Transverse colon (tissue), 4 donors: ENCODE results near the gene ATP4B.

Experiments used
- EP300 ChIP-seq: sonication (generic); formaldehyde crosslinking; IDR thresholded peaks from one replicate; pipeline ENCODE4 v1.6.1; 2017; ENCODE audit warnings: antibody characterized with exemption, low read depth
- POLR2A ChIP-seq: fragments of 450-650 bp; IDR thresholded peaks from one replicate; pipeline ENCODE4 v1.6.1; 2016; ENCODE audit warnings: antibody characterized with exemption, mild to moderate bottlenecking, moderate library complexity
- POLR2AphosphoS5 ChIP-seq, 3 donors: sonication (generic); formaldehyde crosslinking; IDR thresholded peaks; one replicate each; pipeline ENCODE4 v1.6.1; 2016; ENCODE audit warnings: antibody characterized with exemption in 3 of 3
- TF ChIP-seq, protein P1 (sequence below), 5 experiments: fragments of 200-600 bp in 3 of 5; fragments of 450-650 bp in 2 of 5; sonication (generic) in 3 of 5; IDR thresholded peaks; 1 replicate in 2 of 5; 2 replicates in 3 of 5; pipeline ENCODE4 v1.5.1; 2016 to 2017; ENCODE audit warnings: antibody characterized with exemption in 5 of 5, inconsistent platforms in 3 of 5, mild to moderate bottlenecking in 2 of 5, moderate library complexity in 1 of 5

DNA sequence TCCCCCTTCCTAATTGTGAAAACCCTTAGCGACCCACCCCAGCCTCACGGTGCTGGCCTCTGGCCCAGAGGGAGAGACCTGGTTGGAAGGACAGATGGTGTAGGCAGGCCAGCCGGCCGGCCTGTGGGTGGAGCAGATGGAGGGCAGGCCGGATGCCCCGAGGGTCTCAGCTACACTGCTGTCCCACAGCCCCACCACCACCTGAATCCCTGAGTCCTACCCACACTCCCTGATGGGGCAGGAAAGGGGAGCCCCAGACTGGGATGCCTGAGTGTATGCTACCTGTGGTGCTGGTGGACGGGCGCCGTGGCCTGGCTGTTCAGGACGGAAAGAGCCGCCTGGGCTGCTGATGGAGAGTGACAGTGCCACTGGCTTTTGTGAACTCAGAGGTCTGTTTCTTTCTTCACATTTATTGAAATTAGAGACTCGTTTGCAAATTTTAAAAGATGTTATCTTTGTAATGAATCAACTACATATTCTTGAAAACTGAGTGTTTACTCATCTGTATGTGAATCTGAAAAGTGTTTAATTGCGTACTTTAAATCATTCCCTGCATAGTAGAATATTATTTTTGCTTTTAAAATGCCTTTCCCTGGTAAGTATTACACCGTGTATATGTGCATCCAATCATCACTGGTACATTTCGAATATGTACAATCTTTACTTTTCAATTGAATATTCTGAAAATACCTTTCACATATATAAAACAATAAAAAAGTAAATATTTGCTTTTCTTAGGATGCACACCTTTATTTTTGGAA lies 37.8 kb downstream of the ATP4B start:
- TF ChIP-seq, protein P1, sequence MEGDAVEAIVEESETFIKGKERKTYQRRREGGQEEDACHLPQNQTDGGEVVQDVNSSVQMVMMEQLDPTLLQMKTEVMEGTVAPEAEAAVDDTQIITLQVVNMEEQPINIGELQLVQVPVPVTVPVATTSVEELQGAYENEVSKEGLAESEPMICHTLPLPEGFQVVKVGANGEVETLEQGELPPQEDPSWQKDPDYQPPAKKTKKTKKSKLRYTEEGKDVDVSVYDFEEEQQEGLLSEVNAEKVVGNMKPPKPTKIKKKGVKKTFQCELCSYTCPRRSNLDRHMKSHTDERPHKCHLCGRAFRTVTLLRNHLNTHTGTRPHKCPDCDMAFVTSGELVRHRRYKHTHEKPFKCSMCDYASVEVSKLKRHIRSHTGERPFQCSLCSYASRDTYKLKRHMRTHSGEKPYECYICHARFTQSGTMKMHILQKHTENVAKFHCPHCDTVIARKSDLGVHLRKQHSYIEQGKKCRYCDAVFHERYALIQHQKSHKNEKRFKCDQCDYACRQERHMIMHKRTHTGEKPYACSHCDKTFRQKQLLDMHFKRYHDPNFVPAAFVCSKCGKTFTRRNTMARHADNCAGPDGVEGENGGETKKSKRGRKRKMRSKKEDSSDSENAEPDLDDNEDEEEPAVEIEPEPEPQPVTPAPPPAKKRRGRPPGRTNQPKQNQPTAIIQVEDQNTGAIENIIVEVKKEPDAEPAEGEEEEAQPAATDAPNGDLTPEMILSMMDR (IDR thresholded peaks at IDR 0.05), result no peak
- TF ChIP-seq EP300 (no peak), POLR2A (no peak), POLR2AphosphoS5 (IDR thresholded peaks at IDR 0.05) (no peak)
